K562 (cell line): Measurements from ENCODE around the gene ELOVL7. TPM values are rescaled to one million over a fixed set of nuclear protein-coding genes. Genes with fewer than 3 reads are reported as not detected.

Source experiments
- ATAC-seq: fragments of 200-7000 bp; cut with Tn5 transposase; 3 replicates; pipeline ENCODE4 v1.9.1; 2020; ENCODE audit warnings: moderate library complexity
- BruUV-seq: library from RNA; stranded (reverse); fragments of 400-500 nt; replicated peaks from 2 replicates; lab custom pipeline; 2021; lab: Mats Ljungman, UMichigan
- CTCF ChIA-PET: fragments of 300-600 bp; formaldehyde crosslinking; extraction: SDS; loops from one replicate; lab custom pipeline; 2021; ENCODE audit warnings: low intra/inter-chr PET ratio; lab: Yijun Ruan, JAX
- POLR2A ChIA-PET: fragments of 300-600, 350-650 bp; sonication (Branson Sonifier 250); formaldehyde crosslinking; extraction: SDS; loops from one replicate; lab custom pipeline; 2021; ENCODE audit warnings: antibody characterized with exemption, inconsistent platforms; lab: Yijun Ruan, JAX
- DNase-seq, 4 experiments: peaks; one replicate each; pipeline versions ENCODE4 v3.0.0 to v3.0.0-alpha.2; 2011 to 2018; ENCODE audit warnings: low spot score in 3 of 4, mixed read lengths in 3 of 4; ENCODE audit errors: extremely low read depth in 1 of 4
- FAIRE-seq: peaks from 2 replicates; lab custom pipeline; 2011; peaks lifted over from hg19 to GRCh38; lab: Jason Lieb, UNC
- H2AFZ ChIP-seq: 2 replicates; pipeline ENCODE4 v1.6.0; 2011; ENCODE audit warnings: low read depth, low read length, control low read depth, inconsistent platforms
- H3K27ac ChIP-seq: fragments of 200-600 bp; 3 replicates; pipeline ENCODE4 v1.8.0; 2011; ENCODE audit warnings: low read depth, mild to moderate bottlenecking, control low read depth, inconsistent platforms, low read length, moderate library complexity, mixed read lengths; ENCODE audit errors: extremely low read depth
- H3K27me3 ChIP-seq, 2 experiments: fragments of 300-600 bp in 1 of 2; 2 replicates in 1 of 2; 3 replicates in 1 of 2; pipeline versions ENCODE4 v1.6.0 to v1.8.0; 2011; ENCODE audit warnings: inconsistent platforms in 2 of 2, low read length in 2 of 2, mild to moderate bottlenecking in 1 of 2, mixed read lengths in 1 of 2, moderate library complexity in 1 of 2; ENCODE audit not compliant: control insufficient read depth in 2 of 2, insufficient read depth in 2 of 2
- H3K36me3 ChIP-seq: fragments of 300-600 bp; 3 replicates; pipeline ENCODE4 v1.8.0; 2011; ENCODE audit warnings: mild to moderate bottlenecking, low read length, inconsistent platforms; ENCODE audit not compliant: control insufficient read depth, insufficient read depth
- H3K4me1 ChIP-seq, 2 experiments: fragments of 200-600 bp in 1 of 2; replicated peaks in 1 of 2; 2 replicates in 1 of 2; 3 replicates in 1 of 2; pipeline versions ENCODE4 v1.5.1 to v1.8.0; 2011; ENCODE audit warnings: inconsistent platforms in 2 of 2, low read length in 2 of 2, mild to moderate bottlenecking in 1 of 2, mixed read lengths in 1 of 2, moderate library complexity in 1 of 2; ENCODE audit not compliant: control insufficient read depth in 2 of 2, insufficient read depth in 2 of 2
- H3K4me2 ChIP-seq: 2 replicates; pipeline ENCODE4 v1.6.1; 2011; ENCODE audit warnings: low read length, control low read depth, inconsistent platforms, mixed read lengths; ENCODE audit not compliant: insufficient read depth
- H3K4me3 ChIP-seq: fragments of 200-600 bp; sonication (generic), shearing (Covaris generic); 2 replicates; pipeline ENCODE4 v1.5.1; 2016; ENCODE audit warnings: control low read depth, inconsistent platforms
- H3K79me2 ChIP-seq: fragments of 200-600 bp; 3 replicates; pipeline ENCODE4 v1.8.0; 2011; ENCODE audit warnings: low read length, inconsistent platforms; ENCODE audit not compliant: control insufficient read depth, insufficient read depth
- H3K9ac ChIP-seq, 2 experiments: 2 replicates each; pipeline versions ENCODE4 v1.6.0 to v1.6.1; 2011; ENCODE audit warnings: low read depth in 2 of 2, low read length in 2 of 2, control low read depth in 1 of 2, inconsistent platforms in 1 of 2, mild to moderate bottlenecking in 1 of 2, mixed read lengths in 1 of 2; ENCODE audit not compliant: insufficient read depth in 1 of 2
- H3K9me1 ChIP-seq: one replicate; pipeline ENCODE4 v1.6.0; 2011; ENCODE audit warnings: inconsistent platforms, mild to moderate bottlenecking, low read length, moderate library complexity; ENCODE audit not compliant: control insufficient read depth, insufficient read depth
- H3K9me3 ChIP-seq: replicated peaks from 2 replicates; pipeline ENCODE4 v1.5.1; 2011; ENCODE audit warnings: low read depth, low read length, inconsistent platforms; ENCODE audit not compliant: control insufficient read depth, insufficient read depth
- H4K20me1 ChIP-seq: replicated peaks from 2 replicates; pipeline ENCODE4 v1.6.1; 2011; ENCODE audit warnings: low read length, inconsistent platforms, mixed read lengths; ENCODE audit not compliant: control insufficient read depth, insufficient read depth
- CBFA2T3 ChIP-seq: fragments of 450-650 bp; IDR thresholded peaks from 2 replicates; pipeline ENCODE4 v1.6.1; 2017
- CBX5 ChIP-seq: IDR thresholded peaks from 2 replicates; pipeline ENCODE4 v1.6.1; 2014; ENCODE audit warnings: low read depth, borderline replicate concordance
- E2F8 ChIP-seq: fragments of 450-650 bp; IDR thresholded peaks from 2 replicates; pipeline ENCODE4 v1.7.1; 2018; ENCODE audit warnings: mild to moderate bottlenecking, low read depth; ENCODE audit not compliant: partially characterized antibody
- ESRRB ChIP-seq: fragments of 250-450 bp; sonication (Bioruptor Pico); IDR thresholded peaks from 2 replicates; pipeline ENCODE4 v1.5.0; 2020; ENCODE audit warnings: mild to moderate bottlenecking, moderate library complexity, borderline replicate concordance
- HIVEP1 ChIP-seq: fragments of 250-450 bp; sonication (Bioruptor Pico); IDR thresholded peaks from 2 replicates; pipeline ENCODE4 v1.4.0; 2020; ENCODE audit warnings: mild to moderate bottlenecking
- NFIC ChIP-seq: fragments of 450-650 bp; IDR thresholded peaks from 2 replicates; pipeline ENCODE4 v1.6.1; 2017; ENCODE audit warnings: mild to moderate bottlenecking, inconsistent platforms
- POLR3G ChIP-seq: IDR thresholded peaks from 2 replicates; pipeline ENCODE4 v1.6.1; 2011; ENCODE audit not compliant: insufficient read length, insufficient replicate concordance; ENCODE audit errors: extremely low read depth
- TAF15 ChIP-seq: fragments of 200-400 bp; formaldehyde crosslinking; IDR thresholded peaks from 2 replicates; pipeline ENCODE4 v1.6.1; 2017; ENCODE audit warnings: mild to moderate bottlenecking, low read depth, low read length, moderate library complexity
- ZBTB33 ChIP-seq: sonication (generic); formaldehyde crosslinking; IDR thresholded peaks from 2 replicates; pipeline ENCODE4 v1.8.1; 2023; ENCODE audit warnings: mild to moderate bottlenecking, missing genetic modification reagents
- ZNF212 ChIP-seq: fragments of 450-650 bp; formaldehyde crosslinking; IDR thresholded peaks from 2 replicates; pipeline ENCODE4 v1.4.0; 2020; ENCODE audit warnings: mild to moderate bottlenecking
- WGBS: fragments of 100-300 bp; shearing (Covaris generic); methylation state at CpG from one replicate; pipeline ENCODE4 v1.1.6; 2016; ENCODE audit warnings: low coverage, mixed read lengths; ENCODE audit not compliant: insufficient coverage; ENCODE audit errors: missing lambda C conversion rate; 5-methylcytosine and 5-hydroxymethylcytosine counted together
- in situ Hi-C: fragments of 300-500 bp; cut with MboI; formaldehyde crosslinking; loops from 4 replicates; pipeline ENCODE4 v1.15.0; 2018; ENCODE audit warnings: inconsistent platforms, mixed read lengths
- intact Hi-C: fragments of 100-400 bp; cut with micrococcal nuclease; formaldehyde crosslinking; loops from 2 replicates; pipeline ENCODE4 v1.14.2; 2022
- polyA plus RNA-seq, 8 experiments: library from polyadenylated mRNA; depleted of rRNA in 4 of 8; stranded (reverse) in 5 of 8; unstranded in 3 of 8; fragments of >200 nt; fragmentation: Nextera tagmentation in 2 of 8; fragmentation: Illumina TruSeq in 1 of 8; extraction: Ambion mirVana in 2 of 8; extraction: Trizol in 1 of 8; gene quantifications; 2 replicates each; pipeline versions ENCODE4 v1.2.1 to v1.2.3, GENCODE V29; 2011 to 2014; ENCODE audit warnings: inconsistent platforms in 1 of 8, missing spikeins in 1 of 8
- total RNA-seq, 7 experiments: library from RNA; depleted of rRNA in 6 of 7; stranded (reverse); fragments of >200 nt in 6 of 7; fragmentation: Illumina TruSeq in 2 of 7; extraction: Trizol in 2 of 7; gene quantifications; 2 replicates each; pipeline versions ENCODE4 v1.2.1 to v1.2.3, GENCODE V29; 2011 to 2021; ENCODE audit warnings: low replicate concordance in 1 of 7

ELOVL7 gene
- total and polyA plus RNA-seq, 9 of the 15 experiments (the other 6 are each of a cell fraction or from before 2014, with no cell fraction given): 4.5 to 12.3 (median 6.9) TPM

- intact Hi-C loops (no loop called here), in situ Hi-C loops (no loop called here)
- Histone ChIP-seq H3K4me2 (no peak overlapping the region), H3K27ac (no peak overlapping the region), H3K79me2 (no peaks in the 10 kb centered on the region), H3K36me3 (no peaks in the 10 kb centered on the region), H3K27me3 (peaks cover 0 to 18% of the 10 kb centered on the region in 2 experiments; a peak in 2 of 5 replicates), H3K4me1 (peaks cover 0 to 7% of the 10 kb centered on the region in 2 experiments; a peak in 1 of 5 replicates), H3K9me1 (no peaks in the 10 kb centered on the region), H3K4me3 (no peak overlapping the region), H3K9me3 (no peaks in the 10 kb centered on the region; the same call in 1 of the 2 replicates), H3K9ac (no peak overlapping the region), H2AFZ (no peak overlapping the region), H4K20me1 (no peaks in the 10 kb centered on the region)
- ATAC-seq (no peak), DNase-seq (no peak), FAIRE-seq (no peak)
- WGBS: 0% methylated on average over 6 of the region's 6 CpGs
- POLR2A ChIA-PET: no interaction called here
- BruUV-seq: no TSS peak
- CTCF ChIA-PET: no interaction called here
- TF ChIP-seq POLR3G (no peak), ZNF212 (CRISPR knock-in tag) (no peak), NFIC (no peak), TAF15 (no peak), ZBTB33 (CRISPR knock-in tag) (no peak), CBFA2T3 (no peak), E2F8 (no peak), HIVEP1 (CRISPR knock-in tag) (no peak), ESRRB (CRISPR knock-in tag) (no peak), CBX5 (no peak)
Observed at GRCh38 chr5:60744682-60745081, 99.4 kb downstream of the ELOVL7 start.
